Lower leg skin (tissue), 4 donors: ENCODE measurements around the gene UBA6. TPM values are rescaled to one million over a fixed set of nuclear protein-coding genes. Genes with fewer than 3 reads are reported as not detected.

Source experiments
- DNase-seq, 2 donors: peaks; one replicate each; pipeline ENCODE4 v3.0.0-alpha.2; 2019; ENCODE audit warnings: low spot score in 2 of 2
- H3K4me3 ChIP-seq: fragments of 200-600 bp; sonication (generic); 2 replicates; pipeline ENCODE4 v1.5.1; 2017; ENCODE audit warnings: mild to moderate bottlenecking, low read depth; ENCODE audit not compliant: poor library complexity, severe bottlenecking
- CTCF ChIP-seq, 3 donors: fragments of 450-650 bp; IDR thresholded peaks; one replicate each; pipeline ENCODE4 v1.5.1; 2016; ENCODE audit warnings: antibody characterized with exemption in 3 of 3, mild to moderate bottlenecking in 3 of 3, moderate library complexity in 2 of 3
- POLR2A ChIP-seq, 2 donors: fragments of 450-650 bp; IDR thresholded peaks; one replicate each; pipeline ENCODE4 v1.6.1; 2016 to 2017; ENCODE audit warnings: antibody characterized with exemption in 2 of 2, mild to moderate bottlenecking in 1 of 2, moderate library complexity in 1 of 2
- WGBS, 2 donors: methylation state at CpG; one replicate each; pipeline ENCODE4 v1.1.5; 2018; 5-methylcytosine and 5-hydroxymethylcytosine counted together
- intact Hi-C: fragments of 100-400 bp; cut with DNase I; formaldehyde crosslinking; loops from one replicate; pipeline ENCODE4 v1.15.0; 2023; ENCODE audit warnings: low total_unique reads
- total RNA-seq, 4 donors: library from RNA; depleted of rRNA; stranded (reverse); fragments of >200 nt; gene quantifications; one replicate each; pipeline ENCODE4 v1.1.0, GENCODE V29; 2016

The UBA6 gene
- total RNA-seq, 4 donors from 2014 or later, result 37.0 to 59.9 (median 43.4) TPM

- H3K4me3 ChIP-seq, result no peak overlapping the region
- no peak for DNase-seq
- intact Hi-C loops, result no loop called here
- 83 to 92% methylated on average over 3 of the region's 3 CpGs for WGBS, 2 donors
- no peak for TF ChIP-seq POLR2A (IDR thresholded peaks at IDR 0.05)
- no peak for TF ChIP-seq CTCF (IDR thresholded peaks at IDR 0.05)
These were observed 19.1 kb upstream of the UBA6 start for GRCh38 chr4:67719953-67720617.

GRCh38 chr4:67718848-67719247 lies 17.9 kb upstream of the UBA6 start:
- WGBS, 2 donors, result 98 to 100% methylated on average over 2 of the region's 2 CpGs
- TF ChIP-seq CTCF (IDR thresholded peaks at IDR 0.05) (no peak), POLR2A (IDR thresholded peaks at IDR 0.05) (no peak)
- DNase-seq, result no peak
- intact Hi-C loops, result no loop called here
- no peak overlapping the region for H3K4me3 ChIP-seq

GRCh38 chr4:67717586-67717985 lies 16.6 kb upstream of the UBA6 start:
- H3K4me3 ChIP-seq, result no peak overlapping the region
- TF ChIP-seq CTCF (IDR thresholded peaks at IDR 0.05) (no peak), POLR2A (IDR thresholded peaks at IDR 0.05) (no peak)
- DNase-seq, result no peak
- intact Hi-C loops, result no loop called here
- WGBS, 2 donors, result 98 to 100% methylated on average over 2 of the region's 2 CpGs

GRCh38 chr4:67714955-67715354 lies 14.0 kb upstream of the UBA6 start:
- TF ChIP-seq CTCF (IDR thresholded peaks at IDR 0.05) (no peak), POLR2A (IDR thresholded peaks at IDR 0.05) (no peak)

GRCh38 chr4:67714248-67714583 lies 13.3 kb upstream of the UBA6 start:
- TF ChIP-seq CTCF (IDR thresholded peaks at IDR 0.05), result no peak
- TF ChIP-seq POLR2A (IDR thresholded peaks at IDR 0.05), result no peak
- intact Hi-C loops, result no loop called here
- DNase-seq, result no peak
- 91 to 96% methylated on average over 1 of the region's 1 CpG for WGBS, 2 donors
- H3K4me3 ChIP-seq, result no peak overlapping the region

More at GRCh38 chr4:67714955-67715354, 14.0 kb upstream of the UBA6 start:
- DNase-seq, result no peak
- WGBS, 2 donors, result 91 to 93% methylated on average over 6 of the region's 6 CpGs
- intact Hi-C loops, result no loop called here
- no peak overlapping the region for H3K4me3 ChIP-seq
